OCI-LY7 (cell line): ENCODE data around the gene PRIMPOL. TPM values are rescaled to one million over a fixed set of nuclear protein-coding genes. Genes with fewer than 3 reads are reported as not detected.

ENCODE experiments used
- BruUV-seq: library from RNA; stranded (reverse); fragments of 400-500 nt; replicated peaks from 2 replicates; lab custom pipeline; 2021; lab: Mats Ljungman, UMichigan
- CTCF ChIA-PET: fragments of 300-600 bp; sonication (Branson Sonifier 250); formaldehyde crosslinking; loops from one replicate; lab custom pipeline; 2022; ENCODE audit warnings: antibody characterized with exemption; ENCODE audit not compliant: unreplicated experiment; lab: Charles Lee
- POLR2A ChIA-PET: fragments of 300-600 bp; sonication (Branson Sonifier 250); formaldehyde crosslinking; loops from one replicate; lab custom pipeline; 2022; ENCODE audit warnings: antibody characterized with exemption; lab: Charles Lee
- DNase-seq: peaks from one replicate; pipeline ENCODE4 v3.0.0-alpha.2; 2015; ENCODE audit warnings: low spot score
- H2AFZ ChIP-seq: fragments of 200-600 bp; sonication (generic), shearing (Covaris generic); 2 replicates; pipeline ENCODE4 v1.6.1; 2014; ENCODE audit warnings: mild to moderate bottlenecking, antibody characterized with exemption, low read length, moderate library complexity
- H3K27ac ChIP-seq: fragments of 200-600 bp; sonication (generic); 2 replicates; pipeline ENCODE4 v1.5.1; 2014; ENCODE audit warnings: mixed run types, low read depth, mild to moderate bottlenecking, moderate library complexity, low read length, inconsistent platforms; ENCODE audit not compliant: poor library complexity, severe bottlenecking
- H3K36me3 ChIP-seq: fragments of 200-600 bp; sonication (generic); 2 replicates; pipeline ENCODE4 v1.6.1; 2014; ENCODE audit warnings: mild to moderate bottlenecking, antibody characterized with exemption, low read length, moderate library complexity, mixed read lengths; ENCODE audit not compliant: insufficient read depth
- H3K4me1 ChIP-seq: fragments of 200-600 bp; sonication (generic); 2 replicates; pipeline ENCODE4 v1.5.1; 2014; ENCODE audit warnings: mild to moderate bottlenecking, low read length; ENCODE audit not compliant: insufficient read depth, poor library complexity, severe bottlenecking
- H3K4me2 ChIP-seq: fragments of 200-600 bp; sonication (generic); 2 replicates; pipeline ENCODE4 v1.6.1; 2014; ENCODE audit warnings: mild to moderate bottlenecking, low read length
- H3K4me3 ChIP-seq: fragments of 200-600 bp; sonication (generic); 2 replicates; pipeline ENCODE4 v1.5.1; 2014; ENCODE audit warnings: mild to moderate bottlenecking, low read depth, low read length; ENCODE audit not compliant: poor library complexity, severe bottlenecking
- H3K79me2 ChIP-seq: fragments of 200-600 bp; sonication (generic); 2 replicates; pipeline ENCODE4 v1.6.1; 2016; ENCODE audit warnings: low read depth, mild to moderate bottlenecking, low read length, moderate library complexity, mixed read lengths; ENCODE audit not compliant: insufficient read depth
- H3K9me2 ChIP-seq: fragments of 200-600 bp; sonication (generic); 2 replicates; pipeline ENCODE4 v1.6.1; 2016; ENCODE audit warnings: mild to moderate bottlenecking, low read length, mixed read lengths; ENCODE audit not compliant: insufficient read depth
- H3K9me3 ChIP-seq: fragments of 200-600 bp; sonication (generic); 2 replicates; pipeline ENCODE4 v1.6.1; 2014; ENCODE audit warnings: mild to moderate bottlenecking, mixed run types, low read length, mixed read lengths
- H4K20me1 ChIP-seq: fragments of 200-600 bp; sonication (generic); 2 replicates; pipeline ENCODE4 v1.6.1; 2014; ENCODE audit warnings: mild to moderate bottlenecking, antibody characterized with exemption, low read length, moderate library complexity, mixed read lengths; ENCODE audit not compliant: insufficient read depth
- CTCF ChIP-seq: fragments of 200-600 bp; sonication (generic); conservative IDR thresholded peaks from 2 replicates; pipeline ENCODE4 v1.5.1; 2014; ENCODE audit warnings: mild to moderate bottlenecking, antibody characterized with exemption, low read length, moderate library complexity, mixed read lengths
- EZH2phosphoT487 ChIP-seq: fragments of 200-600 bp; sonication (generic); IDR thresholded peaks from 2 replicates; pipeline ENCODE4 v1.6.1; 2018; ENCODE audit warnings: low read depth, borderline replicate concordance, mild to moderate bottlenecking, mixed run types, antibody characterized with exemption, low read length, moderate library complexity, mixed read lengths
- intact Hi-C: fragments of 100-400 bp; cut with micrococcal nuclease; formaldehyde crosslinking; loops from one replicate; pipeline ENCODE4 v1.10.0; 2022; ENCODE audit not compliant: unreplicated experiment
- total RNA-seq, 2 experiments: library from RNA; depleted of rRNA in 1 of 2; stranded (reverse); fragments of >200 nt in 1 of 2; shearing (Covaris generic) in 1 of 2; gene quantifications; 2 replicates each; pipeline ENCODE4 v1.2.3, GENCODE V29; 2014 to 2022

PRIMPOL gene
- total RNA-seq, 2 experiments from 2014 or later, result 8.8 to 23.4 TPM

- ChIA-PET POLR2A (interaction anchor here (1.0 kb wide), 1 partner anchor 10 kb away, joined by 3 read pairs; no protein-coding TSS in a partner anchor), CTCF (no interaction called here)
- peaks cover 9% of the 10 kb centered on the region for H3K36me3 ChIP-seq
- H3K9me3 ChIP-seq, result no peaks in the 10 kb centered on the region
- TF ChIP-seq CTCF (no peak), EZH2phosphoT487 (no peak)
- no peak for DNase-seq
- no peaks in the 10 kb centered on the region for H4K20me1 ChIP-seq
- no TSS peak for BruUV-seq
- H3K4me2 ChIP-seq, result no peak overlapping the region
- H3K4me3 ChIP-seq, result no peak overlapping the region
- no peaks in the 10 kb centered on the region for H3K79me2 ChIP-seq
- no peaks in the 10 kb centered on the region for H3K9me2 ChIP-seq
- H3K27ac ChIP-seq, result no peak overlapping the region
- H3K4me1 ChIP-seq, result peaks cover 6% of the 10 kb centered on the region
- H2AFZ ChIP-seq, result no peak overlapping the region
- intact Hi-C loops, result no loop called here
Observed at GRCh38 chr4:184669251-184669650, 19.7 kb downstream of the PRIMPOL start.

- POLR2A ChIA-PET, result interaction anchor here (0.7 kb wide), 1 partner anchor 54 kb away, joined by 3 read pairs; no protein-coding TSS in a partner anchor
- intact Hi-C loops, result no loop called here
- no TSS peak for BruUV-seq
- no peaks in the 10 kb centered on the region for H4K20me1 ChIP-seq
- no peaks in the 10 kb centered on the region for H3K79me2 ChIP-seq
- peaks cover 6% of the 10 kb centered on the region for H3K4me1 ChIP-seq
- H2AFZ ChIP-seq, result no peak overlapping the region
- no peak for DNase-seq
- no peak for TF ChIP-seq CTCF
- no peak for TF ChIP-seq EZH2phosphoT487
- H3K27ac ChIP-seq, result no peak overlapping the region
- H3K36me3 ChIP-seq, result peaks cover 9% of the 10 kb centered on the region; the same call in 1 of the 2 replicates
- no peak overlapping the region for H3K4me2 ChIP-seq
- no peak overlapping the region for H3K4me3 ChIP-seq
- H3K9me2 ChIP-seq, result no peaks in the 10 kb centered on the region
- CTCF ChIA-PET, result no interaction called here
- H3K9me3 ChIP-seq, result no peaks in the 10 kb centered on the region
Observed at GRCh38 chr4:184671101-184671500, 21.6 kb downstream of the PRIMPOL start.

- intact Hi-C loops, result no loop called here
- H2AFZ ChIP-seq, result no peak overlapping the region
- no peak overlapping the region for H3K4me3 ChIP-seq
- no peaks in the 10 kb centered on the region for H4K20me1 ChIP-seq
- no peaks in the 10 kb centered on the region for H3K79me2 ChIP-seq
- peaks cover 5% of the 10 kb centered on the region; the same call in 1 of the 2 replicates for H3K36me3 ChIP-seq
- no peak overlapping the region for H3K4me2 ChIP-seq
- H3K9me3 ChIP-seq, result no peaks in the 10 kb centered on the region
- TF ChIP-seq CTCF (no peak), EZH2phosphoT487 (no peak)
- no TSS peak for BruUV-seq
- no peaks in the 10 kb centered on the region for H3K9me2 ChIP-seq
- peaks cover 6% of the 10 kb centered on the region for H3K4me1 ChIP-seq
- POLR2A ChIA-PET, result interaction anchor here (0.6 to 0.9 kb wide), 2 partner anchors 18 to 55 kb away, joined by 3 to 5 read pairs; no protein-coding TSS in a partner anchor
- CTCF ChIA-PET, result no interaction called here
- no peak for DNase-seq
- no peak overlapping the region for H3K27ac ChIP-seq
Observed at GRCh38 chr4:184672741-184673140, 23.2 kb downstream of the PRIMPOL start.
